SK-N-MC (cell line): ENCODE data around the gene CCDC6.

Source experiments
- DNase-seq: peaks from one replicate; pipeline ENCODE4 v3.0.0-alpha.2; 2011; ENCODE audit warnings: low read depth, low spot score
- H3K27ac ChIP-seq: fragments of 200-600 bp; sonication (generic); 2 replicates; pipeline ENCODE4 v1.5.1; 2016; ENCODE audit warnings: mixed run types
- H3K36me3 ChIP-seq: fragments of 200-600 bp; sonication (generic); 2 replicates; pipeline ENCODE4 v1.6.1; 2017; ENCODE audit warnings: antibody characterized with exemption, low read length, mixed read lengths; ENCODE audit not compliant: insufficient read depth
- H3K4me3 ChIP-seq: fragments of 200-600 bp; sonication (generic); 2 replicates; pipeline ENCODE4 v1.5.1; 2016
- H3K9ac ChIP-seq: fragments of 200-600 bp; sonication (generic); 2 replicates; pipeline ENCODE4 v1.8.0; 2017; ENCODE audit warnings: mixed run types, mixed read lengths; ENCODE audit not compliant: insufficient read length
- H3K9me3 ChIP-seq: fragments of 200-600 bp; sonication (generic); 2 replicates; pipeline ENCODE4 v1.6.1; 2017; ENCODE audit warnings: low read depth, mild to moderate bottlenecking, antibody characterized with exemption, low read length, moderate library complexity, mixed read lengths
- EZH2 ChIP-seq: fragments of 200-600 bp; sonication (generic); IDR thresholded peaks from one replicate; pipeline ENCODE4 v1.6.1; 2017; ENCODE audit warnings: antibody characterized with exemption
- FOXP2 ChIP-seq: optimal IDR thresholded peaks from 2 replicates; pipeline ENCODE3; 2011; ENCODE audit warnings: mild to moderate bottlenecking, moderate library complexity; ENCODE audit not compliant: insufficient read depth; ENCODE audit errors: extremely low read length, control extremely low read depth
- POLR2AphosphoS5 ChIP-seq: IDR thresholded peaks from 2 replicates; pipeline ENCODE4 v1.6.1; 2012; ENCODE audit warnings: mild to moderate bottlenecking, low read depth, low read length, borderline replicate concordance

CCDC6 gene

GRCh38 chr10:59825932-59826331 lies 80.4 kb downstream of the CCDC6 start:
- no peaks in the 10 kb centered on the region for H3K36me3 ChIP-seq
- H3K9ac ChIP-seq, result no peak overlapping the region
- no peak overlapping the region for H3K27ac ChIP-seq
- DNase-seq, result no peak
- TF ChIP-seq EZH2 (no peak), FOXP2 (no peak), POLR2AphosphoS5 (no peak)
- no peaks in the 10 kb centered on the region for H3K9me3 ChIP-seq
- no peak overlapping the region for H3K4me3 ChIP-seq

DNA sequence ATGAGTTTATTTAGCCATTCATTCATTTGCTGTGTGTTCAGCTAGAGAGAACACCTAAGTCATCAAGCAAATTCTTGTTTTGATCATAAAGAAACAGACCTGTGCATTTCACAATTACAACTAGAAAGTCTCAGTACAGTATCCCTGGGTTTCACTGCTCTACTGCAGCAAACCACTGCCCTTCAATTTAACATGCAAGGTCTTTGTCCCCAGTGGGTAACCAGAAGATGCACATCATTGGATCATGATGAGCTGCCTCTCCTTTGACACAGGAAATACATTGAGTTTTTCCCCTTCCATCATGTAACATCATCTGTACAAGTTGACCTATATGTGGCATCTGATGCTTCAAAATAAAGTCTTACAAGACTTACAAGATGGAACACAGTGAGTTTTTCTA lies 82.6 kb downstream of the CCDC6 start:
- DNase-seq, result no peak
- Histone ChIP-seq H3K9ac (no peak overlapping the region), H3K27ac (no peak overlapping the region), H3K4me3 (no peak overlapping the region), H3K9me3 (no peaks in the 10 kb centered on the region), H3K36me3 (no peaks in the 10 kb centered on the region)
- TF ChIP-seq FOXP2 (no peak), POLR2AphosphoS5 (no peak), EZH2 (no peak)

DNA sequence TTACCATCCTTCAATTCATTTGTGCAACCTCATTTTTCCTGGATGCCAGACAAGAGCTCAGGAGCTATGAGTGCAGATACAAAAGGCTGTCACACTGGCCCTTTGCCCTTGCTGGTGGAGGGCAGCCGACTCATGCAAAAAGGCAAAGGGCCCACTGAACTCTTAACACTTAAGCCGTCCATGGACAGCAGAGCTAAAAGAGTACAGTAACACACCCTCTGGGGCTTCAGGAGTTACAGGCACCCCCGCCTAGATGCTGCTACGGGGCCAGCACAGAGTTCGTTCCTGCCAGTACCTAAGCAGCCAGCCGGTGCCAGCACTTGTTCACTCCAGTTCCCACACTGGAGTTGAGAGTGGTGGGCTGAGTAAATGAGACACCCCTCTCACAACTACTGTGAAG lies 83.2 kb downstream of the CCDC6 start:
- Histone ChIP-seq H3K36me3 (no peaks in the 10 kb centered on the region), H3K9me3 (no peaks in the 10 kb centered on the region), H3K9ac (no peak overlapping the region), H3K27ac (no peak overlapping the region), H3K4me3 (no peak overlapping the region)
- TF ChIP-seq FOXP2 (no peak), POLR2AphosphoS5 (no peak), EZH2 (no peak)
- DNase-seq, result no peak

GRCh38 chr10:59820471-59820870 lies 85.9 kb downstream of the CCDC6 start:
- TF ChIP-seq EZH2 (no peak), POLR2AphosphoS5 (no peak), FOXP2 (no peak)
- H3K36me3 ChIP-seq, result no peaks in the 10 kb centered on the region
- DNase-seq, result no peak
- H3K4me3 ChIP-seq, result no peak overlapping the region
- no peaks in the 10 kb centered on the region for H3K9me3 ChIP-seq
- H3K27ac ChIP-seq, result no peak overlapping the region
- H3K9ac ChIP-seq, result no peak overlapping the region

- TF ChIP-seq POLR2AphosphoS5, result no peak
- TF ChIP-seq EZH2, result no peak
- TF ChIP-seq FOXP2, result no peak
- Histone ChIP-seq H3K36me3 (no peaks in the 10 kb centered on the region), H3K9ac (no peak overlapping the region), H3K4me3 (no peak overlapping the region), H3K9me3 (no peaks in the 10 kb centered on the region), H3K27ac (no peak overlapping the region)
- no peak for DNase-seq
Observed at GRCh38 chr10:59819683-59820082, 86.7 kb downstream of the CCDC6 start.

GRCh38 chr10:59819265-59819664 lies 87.1 kb downstream of the CCDC6 start:
- Histone ChIP-seq H3K27ac (no peak overlapping the region), H3K9ac (no peak overlapping the region), H3K9me3 (no peaks in the 10 kb centered on the region), H3K4me3 (no peak overlapping the region), H3K36me3 (no peaks in the 10 kb centered on the region)
- TF ChIP-seq FOXP2, result no peak
- no peak for TF ChIP-seq POLR2AphosphoS5
- TF ChIP-seq EZH2, result no peak
- no peak for DNase-seq

DNA sequence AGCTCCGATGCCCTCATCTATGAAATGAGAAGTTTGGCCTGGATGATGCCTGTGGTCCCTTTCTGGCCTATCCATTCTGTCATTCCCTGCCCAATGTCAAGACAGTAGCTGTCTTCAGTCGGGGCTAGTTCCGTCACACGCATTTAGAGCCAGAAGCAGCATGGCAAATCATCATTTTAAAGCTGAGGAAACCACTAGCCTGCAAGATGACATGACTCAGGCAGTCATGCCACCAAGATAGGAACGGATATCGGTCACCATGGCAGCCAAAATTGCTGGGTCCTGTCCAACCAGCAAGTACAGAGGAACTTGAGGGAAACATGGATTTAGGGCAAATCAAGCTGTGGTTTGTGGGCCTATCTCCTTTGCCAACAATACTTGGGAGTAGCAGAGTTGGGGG lies 88.6 kb downstream of the CCDC6 start:
- TF ChIP-seq EZH2 (no peak), POLR2AphosphoS5 (no peak), FOXP2 (no peak)
- no peaks in the 10 kb centered on the region; the same call in 1 of the 2 replicates for H3K36me3 ChIP-seq
- no peak for DNase-seq
- no peaks in the 10 kb centered on the region for H3K9me3 ChIP-seq
- H3K4me3 ChIP-seq, result no peak overlapping the region
- H3K27ac ChIP-seq, result no peak overlapping the region
- no peak overlapping the region for H3K9ac ChIP-seq

- Histone ChIP-seq H3K27ac (no peak overlapping the region), H3K36me3 (peaks cover 6% of the 10 kb centered on the region; the same call in 1 of the 2 replicates), H3K4me3 (no peak overlapping the region), H3K9ac (no peak overlapping the region), H3K9me3 (no peaks in the 10 kb centered on the region)
- TF ChIP-seq FOXP2, result no peak
- no peak for DNase-seq
Observed at GRCh38 chr10:59814878-59815277, 91.5 kb downstream of the CCDC6 start.

- DNase-seq, result no peak
- H3K36me3 ChIP-seq, result peaks cover 6% of the 10 kb centered on the region; the same call in 1 of the 2 replicates
- no peak overlapping the region for H3K27ac ChIP-seq
- H3K4me3 ChIP-seq, result no peak overlapping the region
- H3K9ac ChIP-seq, result no peak overlapping the region
- TF ChIP-seq POLR2AphosphoS5 (no peak), EZH2 (no peak), FOXP2 (no peak)
- H3K9me3 ChIP-seq, result no peaks in the 10 kb centered on the region
Observed at GRCh38 chr10:59812519-59813122, 93.7 kb downstream of the CCDC6 start.
